SK-N-SH (cell line): ENCODE results near the gene C1orf159. TPM values are rescaled to one million over a fixed set of nuclear protein-coding genes. Genes with fewer than 3 reads are reported as not detected.

Source experiments
- CTCF ChIA-PET: fragments of 300-600, 350-600 bp; formaldehyde crosslinking; extraction: SDS; loops from one replicate; lab custom pipeline; 2021; lab: Yijun Ruan, JAX
- POLR2A ChIA-PET: fragments of 350-600 bp; sonication (Branson Sonifier 250); formaldehyde crosslinking; extraction: SDS; loops from one replicate; lab custom pipeline; 2020; ENCODE audit warnings: antibody characterized with exemption, inconsistent platforms; lab: Yijun Ruan, JAX
- DNase-seq: peaks from one replicate; pipeline ENCODE4 v3.0.0; 2012
- H2AFZ ChIP-seq: fragments of 200-600 bp; sonication (generic); 2 replicates; pipeline ENCODE4 v1.8.1; 2016; ENCODE audit warnings: antibody characterized with exemption, mild to moderate bottlenecking, low read depth
- H3F3A ChIP-seq: fragments of 200-600 bp; sonication (generic); replicated peaks from 2 replicates; pipeline ENCODE3; 2016; ENCODE audit warnings: antibody characterized with exemption, mild to moderate bottlenecking; ENCODE audit not compliant: insufficient read depth
- H3K27ac ChIP-seq, 2 experiments: fragments of 200-500 bp in 1 of 2; fragments of 200-600 bp in 1 of 2; sonication (Bioruptor generic) in 1 of 2; sonication (generic), shearing (Covaris generic) in 1 of 2; 2 replicates each; pipeline versions ENCODE4 v1.5.1 to v1.6.1; 2014 to 2016; ENCODE audit warnings: low read depth in 2 of 2, inconsistent platforms in 1 of 2, low read length in 1 of 2, mild to moderate bottlenecking in 1 of 2, mixed read lengths in 1 of 2
- H3K27me3 ChIP-seq: fragments of 200-600 bp; sonication (generic), shearing (Covaris generic); 2 replicates; pipeline ENCODE4 v1.6.1; 2016; ENCODE audit warnings: mixed run types; ENCODE audit not compliant: insufficient read depth
- H3K36me3 ChIP-seq, 2 experiments: fragments of 200-500 bp in 1 of 2; fragments of 200-600 bp in 1 of 2; sonication (Bioruptor generic) in 1 of 2; sonication (generic) in 1 of 2; replicated peaks in 1 of 2; 2 replicates each; pipeline versions ENCODE3 to v1.5.1; 2014 to 2016; ENCODE audit warnings: low read length in 1 of 2, mild to moderate bottlenecking in 1 of 2; ENCODE audit not compliant: insufficient read depth in 2 of 2, control insufficient read depth in 1 of 2
- H3K4me1 ChIP-seq, 2 experiments: fragments of 200-500 bp in 1 of 2; fragments of 200-600 bp in 1 of 2; sonication (Bioruptor generic) in 1 of 2; sonication (generic), shearing (Covaris generic) in 1 of 2; 2 replicates each; pipeline versions ENCODE4 v1.5.1 to v1.6.1; 2014 to 2016; ENCODE audit warnings: low read depth in 1 of 2, low read length in 1 of 2, mixed run types in 1 of 2; ENCODE audit not compliant: insufficient read depth in 2 of 2, control insufficient read depth in 1 of 2
- H3K4me2 ChIP-seq: fragments of 200-600 bp; sonication (generic), shearing (Covaris generic); 2 replicates; pipeline ENCODE4 v1.6.1; 2017; ENCODE audit warnings: mixed run types
- H3K4me3 ChIP-seq, 2 experiments: fragments of 200-500 bp in 1 of 2; fragments of 200-600 bp in 1 of 2; sonication (Bioruptor generic) in 1 of 2; sonication (generic), shearing (Covaris generic) in 1 of 2; 2 replicates each; pipeline versions ENCODE4 v1.5.1 to v1.8.1; 2014 to 2016; ENCODE audit warnings: low read depth in 2 of 2, inconsistent platforms in 1 of 2, low read length in 1 of 2, mild to moderate bottlenecking in 1 of 2, mixed read lengths in 1 of 2, moderate library complexity in 1 of 2
- H3K79me2 ChIP-seq: fragments of 200-600 bp; sonication (generic); 2 replicates; pipeline ENCODE4 v1.8.1; 2017; ENCODE audit warnings: mild to moderate bottlenecking; ENCODE audit not compliant: insufficient read depth
- H3K9ac ChIP-seq: fragments of 200-600 bp; sonication (generic); 2 replicates; pipeline ENCODE4 v1.6.1; 2017; ENCODE audit warnings: mixed run types
- H3K9me2 ChIP-seq: fragments of 200-600 bp; sonication (generic); 2 replicates; pipeline ENCODE4 v1.6.1; 2017; ENCODE audit warnings: mixed run types
- H3K9me3 ChIP-seq: fragments of 200-600 bp; sonication (generic); 2 replicates; pipeline ENCODE4 v1.6.1; 2017; ENCODE audit warnings: mixed run types, mild to moderate bottlenecking, moderate library complexity
- H4K20me1 ChIP-seq: fragments of 200-600 bp; sonication (generic); 2 replicates; pipeline ENCODE4 v1.6.1; 2017; ENCODE audit warnings: mild to moderate bottlenecking, mixed run types; ENCODE audit not compliant: insufficient read depth
- EP300 ChIP-seq, 2 experiments: IDR thresholded peaks; 2 replicates each; pipeline versions ENCODE4 v1.4.0 to v1.6.1; 2012; ENCODE audit warnings: borderline replicate concordance in 1 of 2, low read depth in 1 of 2, low read length in 1 of 2
- GABPA ChIP-seq: IDR thresholded peaks from 2 replicates; pipeline ENCODE4 v1.4.0; 2012; ENCODE audit warnings: low read depth, mild to moderate bottlenecking
- MEF2A ChIP-seq: IDR thresholded peaks from 2 replicates; pipeline ENCODE4 v1.4.0; 2012; ENCODE audit warnings: low read depth, borderline replicate concordance
- MXI1 ChIP-seq: IDR thresholded peaks from 2 replicates; pipeline ENCODE4 v1.6.1; 2012; ENCODE audit warnings: mild to moderate bottlenecking, low read depth, low read length, improper control_type of control experiment
- NFIC ChIP-seq: IDR thresholded peaks from 2 replicates; pipeline ENCODE4 v1.4.0; 2012; ENCODE audit warnings: borderline replicate concordance
- TCF12 ChIP-seq: IDR thresholded peaks from 2 replicates; pipeline ENCODE4 v1.4.0; 2012
- WGBS: methylation state at CpG from one replicate; pipeline ENCODE4 v1.1.6; 2017; ENCODE audit warnings: low lambda C conversion rate; 5-methylcytosine and 5-hydroxymethylcytosine counted together
- polyA plus RNA-seq, 3 experiments: library from polyadenylated mRNA; depleted of rRNA; stranded (reverse); fragments of >200 nt; gene quantifications; 2 replicates each; pipeline ENCODE4 v1.2.3, GENCODE V29; 2012
- TF ChIP-seq, protein P1 (sequence below): fragments of 150-350 bp; IDR thresholded peaks from 2 replicates; pipeline ENCODE4 v1.6.1; 2017; ENCODE audit warnings: antibody characterized with exemption, low read length, low read depth, borderline replicate concordance
- TF ChIP-seq, protein P2 (sequence below): fragments of 200-600 bp; sonication (generic); IDR thresholded peaks from 2 replicates; pipeline ENCODE4 v1.6.1; 2017; ENCODE audit warnings: antibody characterized with exemption, mild to moderate bottlenecking, moderate library complexity
- TF ChIP-seq, protein P3 (sequence below): IDR thresholded peaks from 2 replicates; pipeline ENCODE4 v1.4.0; 2012; ENCODE audit warnings: low read depth
- TF ChIP-seq, protein P4 (sequence below): IDR thresholded peaks from 2 replicates; pipeline ENCODE4; 2012

Gene C1orf159
- polyA plus RNA-seq, 1 of the 3 experiments (the other 2 are of a cell fraction): 10.2 TPM

DNA sequence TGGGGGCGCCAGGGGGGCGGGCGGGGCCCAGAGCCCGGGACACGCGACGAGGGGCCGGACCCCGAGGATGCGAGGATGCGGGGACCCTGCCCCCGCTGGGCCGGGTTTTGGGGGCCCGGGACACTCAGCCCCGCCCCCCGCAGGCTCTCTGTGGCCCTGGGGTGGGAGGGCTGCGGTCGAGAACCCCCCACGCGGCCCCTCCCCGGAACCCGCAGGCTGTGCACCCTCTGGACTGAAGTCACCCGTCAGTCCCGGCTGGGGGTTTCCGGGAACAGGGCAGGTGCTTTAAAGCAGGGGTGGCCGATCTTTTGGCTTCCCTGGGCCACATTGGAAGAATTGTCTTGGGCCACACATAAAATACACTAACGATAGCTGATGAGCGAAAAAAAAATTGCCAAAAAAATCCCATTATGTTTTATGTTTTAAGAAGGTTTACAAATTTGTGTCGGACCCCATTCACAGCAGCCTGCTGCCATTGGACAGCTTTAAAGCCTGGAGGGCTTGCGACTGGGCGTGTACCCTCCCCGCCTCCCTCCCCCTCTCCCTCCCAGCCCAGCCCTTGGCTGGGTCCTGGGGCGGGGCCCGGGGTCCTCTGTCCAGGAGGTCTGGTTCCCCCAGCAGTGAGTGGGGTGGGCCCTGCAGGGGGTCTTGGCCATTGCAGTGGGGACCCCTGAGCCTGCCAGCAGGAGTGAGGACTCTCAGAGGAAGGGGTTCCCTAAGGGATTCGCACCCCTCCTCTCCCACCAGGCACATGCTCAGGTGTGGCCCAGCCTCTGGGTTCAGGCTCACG lies 21.6 kb upstream of the C1orf159 start:
- no peaks in the 10 kb centered on the region for H3K9me3 ChIP-seq
- no peak overlapping the region for H3K4me2 ChIP-seq
- H3K27me3 ChIP-seq: no peaks in the 10 kb centered on the region
- H3K4me1 ChIP-seq: no peaks in the 10 kb centered on the region
- H2AFZ ChIP-seq: no peak overlapping the region
- no peak overlapping the region for H3K9ac ChIP-seq
- H3K79me2 ChIP-seq: no peaks in the 10 kb centered on the region
- no peaks in the 10 kb centered on the region for H3F3A ChIP-seq
- no peaks in the 10 kb centered on the region for H3K36me3 ChIP-seq
- no peak overlapping the region for H3K4me3 ChIP-seq
- no peak overlapping the region for H3K27ac ChIP-seq
- TF ChIP-seq TCF12: no peak
- TF ChIP-seq EP300 (IDR thresholded peaks at IDR 0.05; ENCODE audit: borderline replicate concordance in 1 of 2, low read depth in 1 of 2, low read length in 1 of 2): no peak
- no peak for TF ChIP-seq NFIC
- TF ChIP-seq, protein P1, sequence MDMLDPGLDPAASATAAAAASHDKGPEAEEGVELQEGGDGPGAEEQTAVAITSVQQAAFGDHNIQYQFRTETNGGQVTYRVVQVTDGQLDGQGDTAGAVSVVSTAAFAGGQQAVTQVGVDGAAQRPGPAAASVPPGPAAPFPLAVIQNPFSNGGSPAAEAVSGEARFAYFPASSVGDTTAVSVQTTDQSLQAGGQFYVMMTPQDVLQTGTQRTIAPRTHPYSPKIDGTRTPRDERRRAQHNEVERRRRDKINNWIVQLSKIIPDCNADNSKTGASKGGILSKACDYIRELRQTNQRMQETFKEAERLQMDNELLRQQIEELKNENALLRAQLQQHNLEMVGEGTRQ: no peak
- TF ChIP-seq GABPA: no peak
- TF ChIP-seq, protein P2, sequence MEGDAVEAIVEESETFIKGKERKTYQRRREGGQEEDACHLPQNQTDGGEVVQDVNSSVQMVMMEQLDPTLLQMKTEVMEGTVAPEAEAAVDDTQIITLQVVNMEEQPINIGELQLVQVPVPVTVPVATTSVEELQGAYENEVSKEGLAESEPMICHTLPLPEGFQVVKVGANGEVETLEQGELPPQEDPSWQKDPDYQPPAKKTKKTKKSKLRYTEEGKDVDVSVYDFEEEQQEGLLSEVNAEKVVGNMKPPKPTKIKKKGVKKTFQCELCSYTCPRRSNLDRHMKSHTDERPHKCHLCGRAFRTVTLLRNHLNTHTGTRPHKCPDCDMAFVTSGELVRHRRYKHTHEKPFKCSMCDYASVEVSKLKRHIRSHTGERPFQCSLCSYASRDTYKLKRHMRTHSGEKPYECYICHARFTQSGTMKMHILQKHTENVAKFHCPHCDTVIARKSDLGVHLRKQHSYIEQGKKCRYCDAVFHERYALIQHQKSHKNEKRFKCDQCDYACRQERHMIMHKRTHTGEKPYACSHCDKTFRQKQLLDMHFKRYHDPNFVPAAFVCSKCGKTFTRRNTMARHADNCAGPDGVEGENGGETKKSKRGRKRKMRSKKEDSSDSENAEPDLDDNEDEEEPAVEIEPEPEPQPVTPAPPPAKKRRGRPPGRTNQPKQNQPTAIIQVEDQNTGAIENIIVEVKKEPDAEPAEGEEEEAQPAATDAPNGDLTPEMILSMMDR: no peak
- TF ChIP-seq, protein P3, sequence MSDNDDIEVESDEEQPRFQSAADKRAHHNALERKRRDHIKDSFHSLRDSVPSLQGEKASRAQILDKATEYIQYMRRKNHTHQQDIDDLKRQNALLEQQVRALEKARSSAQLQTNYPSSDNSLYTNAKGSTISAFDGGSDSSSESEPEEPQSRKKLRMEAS: no peak
- no peak for TF ChIP-seq MEF2A
- TF ChIP-seq, protein P4, sequence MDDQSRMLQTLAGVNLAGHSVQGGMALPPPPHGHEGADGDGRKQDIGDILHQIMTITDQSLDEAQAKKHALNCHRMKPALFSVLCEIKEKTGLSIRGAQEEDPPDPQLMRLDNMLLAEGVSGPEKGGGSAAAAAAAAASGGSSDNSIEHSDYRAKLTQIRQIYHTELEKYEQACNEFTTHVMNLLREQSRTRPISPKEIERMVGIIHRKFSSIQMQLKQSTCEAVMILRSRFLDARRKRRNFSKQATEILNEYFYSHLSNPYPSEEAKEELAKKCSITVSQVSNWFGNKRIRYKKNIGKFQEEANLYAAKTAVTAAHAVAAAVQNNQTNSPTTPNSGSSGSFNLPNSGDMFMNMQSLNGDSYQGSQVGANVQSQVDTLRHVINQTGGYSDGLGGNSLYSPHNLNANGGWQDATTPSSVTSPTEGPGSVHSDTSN: no peak
- CTCF ChIA-PET: interaction anchor here (0.7 to 1.1 kb wide), 2 partner anchors 19 to 105 kb away, joined by 3 read pairs; no protein-coding TSS in a partner anchor
- WGBS: 63% methylated on average over 12 of the region's 36 CpGs
- DNase-seq: no peak
- POLR2A ChIA-PET: no interaction called here
- H4K20me1 ChIP-seq: no peaks in the 10 kb centered on the region
- H3K9me2 ChIP-seq: no peaks in the 10 kb centered on the region

DNA sequence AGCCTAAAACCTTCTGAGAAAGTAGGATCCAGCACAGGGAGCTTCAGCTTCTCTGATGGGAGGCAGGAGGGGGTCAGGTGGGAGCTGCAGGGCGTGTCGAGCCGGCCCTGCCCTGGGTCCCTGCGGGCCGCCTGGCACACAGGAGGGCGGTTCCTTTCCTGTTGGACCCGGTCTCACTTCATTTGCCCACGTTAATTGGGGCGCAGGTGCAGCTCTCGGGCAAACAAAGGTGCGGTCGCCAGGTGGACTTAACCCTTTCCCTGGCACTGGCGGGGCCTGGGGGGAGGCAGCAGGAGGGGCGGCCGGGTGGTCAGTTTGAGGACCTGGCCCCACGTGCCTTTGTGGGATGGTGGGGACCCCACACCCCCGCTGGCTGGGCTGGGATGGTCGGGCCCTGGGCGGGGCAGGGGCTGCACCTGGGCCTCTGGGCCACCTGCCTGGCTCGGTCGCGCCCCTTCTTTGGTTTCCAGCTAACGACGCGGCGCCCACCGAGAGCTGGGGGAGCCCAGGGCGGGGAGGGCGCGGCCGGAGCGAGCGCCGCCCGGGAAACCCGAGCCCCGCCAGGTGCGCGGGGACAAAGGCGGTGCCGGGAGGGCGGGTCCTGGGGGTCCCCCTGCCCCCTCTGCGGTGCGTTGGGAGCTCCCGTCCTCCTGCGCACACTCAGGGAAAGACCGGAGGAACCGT lies 20.8 kb upstream of the C1orf159 start:
- WGBS: 76% methylated on average over 8 of the region's 48 CpGs
- H3K27ac ChIP-seq: no peak overlapping the region
- no peak for DNase-seq
- no peaks in the 10 kb centered on the region for H3K9me3 ChIP-seq
- ChIA-PET CTCF (interaction anchor here (0.7 to 1.1 kb wide), 2 partner anchors 20 to 104 kb away, joined by 3 read pairs; no protein-coding TSS in a partner anchor), POLR2A (no interaction called here)
- no peaks in the 10 kb centered on the region for H3F3A ChIP-seq
- no peaks in the 10 kb centered on the region for H4K20me1 ChIP-seq
- TF ChIP-seq MXI1: no peak
- H3K9ac ChIP-seq: no peak overlapping the region
- no peaks in the 10 kb centered on the region for H3K79me2 ChIP-seq
- no peaks in the 10 kb centered on the region for H3K4me1 ChIP-seq
- no peaks in the 10 kb centered on the region for H3K27me3 ChIP-seq
- no peak overlapping the region for H3K4me3 ChIP-seq
- no peaks in the 10 kb centered on the region for H3K36me3 ChIP-seq
- H3K9me2 ChIP-seq: no peaks in the 10 kb centered on the region
- no peak overlapping the region for H2AFZ ChIP-seq
- no peak overlapping the region for H3K4me2 ChIP-seq
